NCI-H345 treated with DMSO at 0.1 percent for 48 hours (cell line): ENCODE measurements around the gene TRIM73.
"Not testable (repeated sequence)": the region's sequence is repeated elsewhere in the genome, so short reads cannot be mapped to it uniquely, and the experiment has no call there.

Experiments used
- DNase-seq: peaks from one replicate; lab custom pipeline; 2025; ENCODE audit not compliant: unreplicated experiment; lab: John Stamatoyannopoulos, UW

Gene TRIM73

DNA sequence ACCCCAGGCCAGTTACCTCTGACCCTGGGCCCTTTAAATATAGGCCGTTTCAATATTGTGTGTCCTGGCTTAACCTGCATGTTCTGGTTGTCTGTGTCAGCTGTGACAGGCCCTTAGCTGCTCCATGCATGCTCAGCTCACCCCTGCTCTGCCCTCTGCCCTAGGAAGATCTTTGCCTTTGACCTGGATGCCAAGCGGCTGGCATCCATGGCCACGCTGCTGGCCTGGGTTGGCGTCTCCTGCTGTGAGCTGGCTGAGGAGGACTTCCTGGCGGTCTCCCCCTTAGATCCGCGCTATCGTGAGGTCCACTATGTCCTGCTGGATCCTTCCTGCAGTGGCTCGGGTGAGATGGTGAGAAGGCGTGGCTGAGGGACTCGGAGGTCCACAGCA, 20.0 kb downstream of the TRIM73 start:
- DNase-seq = not testable (repeated sequence)

- DNase-seq = not testable (repeated sequence)
Measured at GRCh38 chr7:75415829-75416373, 20.5 kb downstream of the TRIM73 start.

DNA sequence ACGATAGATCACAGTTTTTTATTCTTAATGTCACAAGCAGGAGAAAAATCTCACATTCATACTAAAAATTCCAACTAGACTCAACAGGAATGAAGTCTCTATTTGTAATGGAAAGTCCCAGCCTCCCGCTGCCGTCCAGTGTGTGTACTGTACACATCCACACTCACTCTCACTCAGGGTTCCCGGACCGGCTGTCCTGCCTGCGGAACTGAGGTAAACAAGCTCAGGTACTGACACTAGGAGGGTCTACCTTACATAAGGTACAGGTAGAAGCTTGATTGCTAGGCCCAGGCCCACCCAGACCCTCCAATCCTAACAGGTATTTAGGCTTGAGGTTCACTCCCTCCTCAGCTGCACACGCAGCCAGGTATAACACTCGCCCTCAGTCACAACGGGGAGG, 21.4 kb downstream of the TRIM73 start:
- DNase-seq = not testable (repeated sequence)

- not testable (repeated sequence) for DNase-seq
Measured at GRCh38 chr7:75418292-75418858, 22.9 kb downstream of the TRIM73 start.

GRCh38 chr7:75419210-75419609, 23.8 kb downstream of the TRIM73 start:
- DNase-seq = not testable (repeated sequence)

- not testable (repeated sequence) for DNase-seq
Measured at GRCh38 chr7:75419693-75420092, 24.3 kb downstream of the TRIM73 start.

GRCh38 chr7:75420152-75420551, 24.7 kb downstream of the TRIM73 start:
- not testable (repeated sequence) for DNase-seq

DNA sequence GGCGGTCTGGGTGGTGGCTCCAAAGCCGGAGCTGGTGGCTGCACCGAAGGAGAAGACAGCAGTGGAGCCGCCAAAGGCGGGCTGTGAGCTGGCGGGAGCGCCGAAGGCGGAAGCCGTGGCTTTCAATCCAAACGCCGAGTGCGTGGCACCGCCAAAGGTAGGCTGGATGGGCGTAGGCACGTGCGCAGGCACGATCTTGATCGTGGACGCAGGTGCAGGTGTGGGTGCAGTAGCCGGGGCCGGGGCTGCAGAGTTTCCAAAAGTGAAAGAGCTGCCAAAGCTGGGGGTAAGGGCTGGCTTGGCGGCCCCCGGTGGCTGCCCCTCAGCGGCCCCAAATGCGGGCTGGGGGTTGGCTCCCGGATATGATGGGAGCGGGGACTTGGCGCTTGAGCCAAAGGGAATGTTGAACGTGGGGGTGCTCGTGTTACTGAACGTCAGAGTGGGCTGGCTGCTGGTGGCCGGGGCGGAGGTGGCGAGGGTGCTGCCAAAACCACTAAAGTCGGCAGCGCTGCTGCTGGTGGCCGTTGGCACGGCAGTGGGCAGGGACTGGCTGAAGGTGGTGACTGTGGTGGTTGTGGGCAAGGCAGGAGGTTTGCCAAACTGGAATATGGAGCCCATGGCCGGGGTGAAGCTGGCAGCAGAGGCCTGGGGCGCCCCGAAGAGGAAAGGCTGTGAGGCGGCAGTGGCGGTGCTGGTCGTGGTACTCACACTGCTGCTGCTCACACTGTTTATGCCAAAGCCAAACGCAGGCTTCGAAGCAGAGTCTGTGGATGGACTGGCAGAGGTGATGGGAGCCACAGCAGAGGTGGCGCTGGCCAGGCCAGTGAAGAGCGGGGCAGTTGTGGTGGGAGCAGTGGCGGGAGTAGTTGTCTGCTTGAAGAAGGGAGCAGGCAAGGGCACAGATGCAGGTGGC, 26.6 kb downstream of the TRIM73 start:
- DNase-seq = not testable (repeated sequence)

- not testable (repeated sequence) for DNase-seq
Measured at GRCh38 chr7:75423481-75423880, 28.1 kb downstream of the TRIM73 start.

- not testable (repeated sequence) for DNase-seq
Measured at GRCh38 chr7:75439000-75439399, 43.6 kb downstream of the TRIM73 start.

DNA sequence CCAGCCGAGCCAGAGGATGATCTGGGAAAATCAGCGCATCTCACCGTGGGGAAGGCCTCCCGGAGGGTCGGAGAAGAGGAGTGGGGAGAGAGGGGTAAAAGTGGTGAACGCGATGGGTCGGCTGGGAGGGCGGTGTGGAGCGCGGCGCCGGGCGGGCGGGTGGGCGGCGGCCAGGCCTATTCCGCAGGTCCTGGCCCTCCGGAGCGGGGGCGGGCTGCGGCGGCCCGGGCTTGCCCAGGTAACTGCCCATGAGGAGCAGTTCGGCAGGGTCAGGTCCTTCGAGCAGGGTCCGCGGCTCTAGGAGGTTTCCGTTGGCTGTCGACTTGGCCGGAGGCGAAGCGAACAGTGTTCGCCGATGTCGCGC, 46.7 kb downstream of the TRIM73 start:
- not testable (repeated sequence) for DNase-seq

DNA sequence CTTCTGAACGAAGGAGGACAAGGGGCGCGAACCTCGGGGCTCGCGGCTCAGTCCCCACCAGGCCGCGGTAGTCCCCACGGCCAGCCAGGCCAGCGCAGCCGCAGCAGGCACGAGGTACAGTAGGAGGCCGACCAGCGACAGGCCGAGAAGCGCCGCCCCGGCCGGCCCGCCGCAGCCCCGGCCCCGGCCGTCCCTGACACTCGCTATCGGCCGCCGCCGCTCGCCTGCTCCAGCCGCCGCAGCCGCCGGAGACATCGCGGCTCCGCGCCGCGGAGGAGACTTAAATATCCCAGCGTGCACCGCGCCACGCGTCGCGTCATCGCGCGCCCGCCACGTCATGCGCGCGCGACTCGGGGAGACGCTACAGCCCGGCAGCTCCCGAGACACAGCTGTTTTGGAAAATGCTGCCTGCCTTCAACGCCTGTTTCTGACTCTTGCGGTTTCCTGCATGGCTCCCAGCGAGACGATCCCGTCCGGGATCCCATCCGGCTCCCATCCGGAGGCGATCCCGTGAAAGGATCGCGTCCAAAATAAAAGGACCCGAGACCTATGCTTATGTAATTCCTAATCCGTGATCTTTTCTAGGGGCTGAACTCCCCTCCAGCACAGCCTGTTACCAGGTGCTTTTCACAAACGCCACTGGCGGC, 47.2 kb downstream of the TRIM73 start:
- not testable (repeated sequence) for DNase-seq

- DNase-seq = not testable (repeated sequence)
Measured at GRCh38 chr7:75449946-75450345, 54.5 kb downstream of the TRIM73 start.

GRCh38 chr7:75452494-75452955, 57.1 kb downstream of the TRIM73 start:
- DNase-seq = not testable (repeated sequence)
